Measurements from ENCODE around the gene ABHD2. TPM values are rescaled to one million over a fixed set of nuclear protein-coding genes. Genes with fewer than 3 reads are reported as not detected.
"Not testable (repeated sequence)": the region's sequence is repeated elsewhere in the genome, so short reads cannot be mapped to it uniquely, and the experiment has no call there.

ABHD2 gene
- total RNA-seq, 1 experiment from 2014 or later: 52.4 TPM

GRCh38 chr15:89085289-89085926 lies 2.8 kb upstream of the ABHD2 start:
- ChIA-PET CTCF (no interaction called here), POLR2A (ENCODE audit: low non-redundant PET) (no interaction called here)

GRCh38 chr15:89085933-89086332 lies 2.3 kb upstream of the ABHD2 start:
- H3K4me3 ChIP-seq (ENCODE audit: low read depth, low read length, poor library complexity, severe bottlenecking); H3K27me3 ChIP-seq (replicated peaks; ENCODE audit: insufficient read depth, low read depth, low read length, poor library complexity); H3K36me3 ChIP-seq (ENCODE audit: insufficient read depth, low read length, poor library complexity, severe bottlenecking); CTCF ChIA-PET; H3K9me3 ChIP-seq (ENCODE audit: low read depth, low read length, poor library complexity, severe bottlenecking); H3K27ac ChIP-seq (ENCODE audit: low read depth, low read length, poor library complexity, severe bottlenecking); POLR2A ChIA-PET (ENCODE audit: low non-redundant PET); DNase-seq (ENCODE audit: low spot score); BruUV-seq (replicated peaks): not testable (repeated sequence)
- intact Hi-C loops (cut with micrococcal nuclease; ENCODE audit: unreplicated experiment): loop anchor here (5.0 kb wide), 1 partner anchor 56 kb away; no protein-coding TSS in a partner anchor
- peaks cover 19% of the 10 kb centered on the region for H3K4me1 ChIP-seq (ENCODE audit: insufficient read depth, low read length, poor library complexity, severe bottlenecking)

More at GRCh38 chr15:89085289-89085926, 2.8 kb upstream of the ABHD2 start:
- peaks cover 14% of the 10 kb centered on the region for H3K4me1 ChIP-seq (ENCODE audit: insufficient read depth, low read length, poor library complexity, severe bottlenecking)
- H3K9me3 ChIP-seq (ENCODE audit: low read depth, low read length, poor library complexity, severe bottlenecking): no peaks in the 10 kb centered on the region
- TF ChIP-seq EZH2 (IDR thresholded peaks at IDR 0.05; ENCODE audit: borderline replicate concordance, low read depth, low read length, poor library complexity, severe bottlenecking) (no peak), CTCF (conservative IDR thresholded peaks at IDR 0.05; ENCODE audit: low read depth, low read length) (no peak)
- no peaks in the 10 kb centered on the region for H3K27me3 ChIP-seq (replicated peaks; ENCODE audit: insufficient read depth, low read depth, low read length, poor library complexity)
- no TSS peak for BruUV-seq (replicated peaks)
- DNase-seq (ENCODE audit: low spot score): no peak
- intact Hi-C loops (cut with micrococcal nuclease; ENCODE audit: unreplicated experiment): loop anchor here (5.0 kb wide), 1 partner anchor 57 kb away; no protein-coding TSS in a partner anchor
- no peak overlapping the region for H3K27ac ChIP-seq (ENCODE audit: low read depth, low read length, poor library complexity, severe bottlenecking)
- H3K36me3 ChIP-seq (ENCODE audit: insufficient read depth, low read length, poor library complexity, severe bottlenecking): no peaks in the 10 kb centered on the region
- no peak overlapping the region for H3K4me3 ChIP-seq (ENCODE audit: low read depth, low read length, poor library complexity, severe bottlenecking)

- H3K27ac ChIP-seq (ENCODE audit: low read depth, low read length, poor library complexity, severe bottlenecking); DNase-seq (ENCODE audit: low spot score); H3K9me3 ChIP-seq (ENCODE audit: low read depth, low read length, poor library complexity, severe bottlenecking); H3K36me3 ChIP-seq (ENCODE audit: insufficient read depth, low read length, poor library complexity, severe bottlenecking); POLR2A ChIA-PET (ENCODE audit: low non-redundant PET); H3K27me3 ChIP-seq (replicated peaks; ENCODE audit: insufficient read depth, low read depth, low read length, poor library complexity); CTCF ChIA-PET; H3K4me3 ChIP-seq (ENCODE audit: low read depth, low read length, poor library complexity, severe bottlenecking); BruUV-seq (replicated peaks): not testable (repeated sequence)
- intact Hi-C loops (cut with micrococcal nuclease; ENCODE audit: unreplicated experiment): loop anchor here (5.0 kb wide), 1 partner anchor 56 kb away; no protein-coding TSS in a partner anchor
- peaks cover 24% of the 10 kb centered on the region for H3K4me1 ChIP-seq (ENCODE audit: insufficient read depth, low read length, poor library complexity, severe bottlenecking)
These were observed 1.9 kb upstream of the ABHD2 start for GRCh38 chr15:89086390-89086789.

GRCh38 chr15:89087161-89087829 lies 961 bp upstream of the ABHD2 start:
- intact Hi-C loops (cut with micrococcal nuclease; ENCODE audit: unreplicated experiment): loop anchor here (5.0 kb wide), 1 partner anchor 55 kb away; no protein-coding TSS in a partner anchor
- POLR2A ChIA-PET (ENCODE audit: low non-redundant PET): interaction anchor here (0.6 to 1.0 kb wide), 2 partner anchors 8 to 82 kb away, joined by 4 read pairs; no protein-coding TSS in a partner anchor
- CTCF ChIA-PET: interaction anchor here (0.5 to 1.7 kb wide), 4 partner anchors 11 to 914 kb away, joined by 3 to 6 read pairs (median 4); no protein-coding TSS in a partner anchor
- no peaks in the 10 kb centered on the region for H3K27me3 ChIP-seq (replicated peaks; ENCODE audit: insufficient read depth, low read depth, low read length, poor library complexity)
- H3K4me3 ChIP-seq (ENCODE audit: low read depth, low read length, poor library complexity, severe bottlenecking): peak overlapping the region; percentile 94
- no peak for DNase-seq (ENCODE audit: low spot score)
- peak overlapping the region; percentile 71 for H3K27ac ChIP-seq (ENCODE audit: low read depth, low read length, poor library complexity, severe bottlenecking)
- BruUV-seq (replicated peaks): TSS peak; percentile 76
- peaks cover 32% of the 10 kb centered on the region for H3K4me1 ChIP-seq (ENCODE audit: insufficient read depth, low read length, poor library complexity, severe bottlenecking)
- no peak for TF ChIP-seq CTCF (conservative IDR thresholded peaks at IDR 0.05; ENCODE audit: low read depth, low read length)
- TF ChIP-seq EZH2 (IDR thresholded peaks at IDR 0.05; ENCODE audit: borderline replicate concordance, low read depth, low read length, poor library complexity, severe bottlenecking): no peak
- H3K9me3 ChIP-seq (ENCODE audit: low read depth, low read length, poor library complexity, severe bottlenecking): no peaks in the 10 kb centered on the region
- no peaks in the 10 kb centered on the region for H3K36me3 ChIP-seq (ENCODE audit: insufficient read depth, low read length, poor library complexity, severe bottlenecking)
